Mesodermal cell (in vitro differentiated cells): Measurements from ENCODE around the gene COL9A1.

Experiments
- H3K27ac ChIP-seq: 2 replicates; pipeline ENCODE4 v1.7.0; 2013; ENCODE audit warnings: mild to moderate bottlenecking, low read depth, low read length, moderate library complexity; ENCODE audit not compliant: severe bottlenecking
- H3K36me3 ChIP-seq: 2 replicates; pipeline ENCODE4 v1.7.1; 2013; ENCODE audit warnings: mild to moderate bottlenecking, low read length, moderate library complexity; ENCODE audit not compliant: control insufficient read depth, insufficient read depth
- H3K4me1 ChIP-seq: one replicate; pipeline ENCODE4 v1.7.1; 2013; ENCODE audit warnings: mild to moderate bottlenecking, low read length; ENCODE audit not compliant: insufficient read depth, control insufficient read depth, poor library complexity, severe bottlenecking
- H3K4me3 ChIP-seq: 2 replicates; pipeline ENCODE4 v1.7.0; 2013; ENCODE audit warnings: low read length, control low read depth, mild to moderate bottlenecking; ENCODE audit not compliant: insufficient read depth, poor library complexity, severe bottlenecking; ENCODE audit errors: extremely low read depth
- H3K9me3 ChIP-seq: 2 replicates; pipeline ENCODE4 v1.7.1; 2013; ENCODE audit warnings: mild to moderate bottlenecking, low read length, moderate library complexity; ENCODE audit not compliant: control insufficient read depth
- WGBS, 2 experiments: methylation state at CpG; one replicate each; pipeline ENCODE4 v1.1.5; 2013; ENCODE audit warnings: missing lambda C conversion rate in 2 of 2; ENCODE audit not compliant: insufficient coverage in 2 of 2; 5-methylcytosine and 5-hydroxymethylcytosine counted together

The COL9A1 gene

GRCh38 chr6:70289299-70289698 is 13.6 kb downstream of the COL9A1 start:
- H3K9me3 ChIP-seq: no peaks in the 10 kb centered on the region
- no peak overlapping the region for H3K4me3 ChIP-seq
- H3K36me3 ChIP-seq: no peaks in the 10 kb centered on the region
- no peak overlapping the region for H3K27ac ChIP-seq
- WGBS, 2 experiments: no CpG with 5 or more reads among the region's 2 CpGs
- no peaks in the 10 kb centered on the region for H3K4me1 ChIP-seq

GRCh38 chr6:70286905-70287304 is 16.0 kb downstream of the COL9A1 start:
- H3K9me3 ChIP-seq: no peaks in the 10 kb centered on the region
- H3K27ac ChIP-seq: no peak overlapping the region
- no peak overlapping the region for H3K4me3 ChIP-seq
- 83 to 94% methylated on average over 1 to 2 of the region's 5 CpGs for WGBS, 2 experiments
- no peaks in the 10 kb centered on the region for H3K36me3 ChIP-seq
- H3K4me1 ChIP-seq: peaks cover 4% of the 10 kb centered on the region

- H3K9me3 ChIP-seq: no peaks in the 10 kb centered on the region
- H3K36me3 ChIP-seq: no peaks in the 10 kb centered on the region
- H3K27ac ChIP-seq: no peak overlapping the region
- peaks cover 4% of the 10 kb centered on the region for H3K4me1 ChIP-seq
- WGBS, 2 experiments: 100% methylated on average over 1 of the region's 4 CpGs; no CpG with 5 or more reads in 1 of the 2 experiments
- no peak overlapping the region for H3K4me3 ChIP-seq
Observed at GRCh38 chr6:70285201-70285600, 17.7 kb downstream of the COL9A1 start.

GRCh38 chr6:70282919-70283461 is 19.9 kb downstream of the COL9A1 start:
- no peaks in the 10 kb centered on the region for H3K9me3 ChIP-seq
- WGBS, 2 experiments: 0 to 1% methylated on average over 16 to 19 of the region's 31 CpGs
- H3K4me3 ChIP-seq: peak overlapping the region; percentile 32
- H3K27ac ChIP-seq: no peak overlapping the region
- no peaks in the 10 kb centered on the region for H3K36me3 ChIP-seq
- H3K4me1 ChIP-seq: peaks cover 4% of the 10 kb centered on the region

GRCh38 chr6:70282312-70282918 is 20.5 kb downstream of the COL9A1 start:
- Histone ChIP-seq H3K27ac (no peak overlapping the region), H3K4me3 (peak overlapping the region; percentile 32), H3K36me3 (no peaks in the 10 kb centered on the region), H3K9me3 (no peaks in the 10 kb centered on the region), H3K4me1 (peaks cover 4% of the 10 kb centered on the region)
- WGBS, 2 experiments: 2% methylated on average over 21 to 26 of the region's 39 CpGs

- 65 to 69% methylated on average over 6 of the region's 8 CpGs for WGBS, 2 experiments
- Histone ChIP-seq H3K36me3 (no peaks in the 10 kb centered on the region), H3K4me3 (no peak overlapping the region), H3K4me1 (peaks cover 4% of the 10 kb centered on the region), H3K9me3 (no peaks in the 10 kb centered on the region), H3K27ac (no peak overlapping the region)
Observed at GRCh38 chr6:70281923-70282311, 21.0 kb downstream of the COL9A1 start.

GRCh38 chr6:70280400-70280853 is 22.5 kb downstream of the COL9A1 start:
- Histone ChIP-seq H3K4me1 (peaks cover 4% of the 10 kb centered on the region), H3K27ac (no peak overlapping the region), H3K36me3 (no peaks in the 10 kb centered on the region), H3K4me3 (no peak overlapping the region), H3K9me3 (no peaks in the 10 kb centered on the region)
- WGBS, 2 experiments: 58 to 70% methylated on average over 9 to 10 of the region's 15 CpGs

- H3K9me3 ChIP-seq: no peaks in the 10 kb centered on the region
- H3K4me3 ChIP-seq: no peak overlapping the region
- 73 to 84% methylated on average over 2 of the region's 2 CpGs for WGBS, 2 experiments
- H3K4me1 ChIP-seq: peaks cover 2% of the 10 kb centered on the region
- H3K36me3 ChIP-seq: no peaks in the 10 kb centered on the region
- no peak overlapping the region for H3K27ac ChIP-seq
Observed at GRCh38 chr6:70277470-70277869, 25.4 kb downstream of the COL9A1 start.

- no peak overlapping the region for H3K27ac ChIP-seq
- no peak overlapping the region for H3K4me3 ChIP-seq
- H3K9me3 ChIP-seq: no peaks in the 10 kb centered on the region
- no peaks in the 10 kb centered on the region for H3K36me3 ChIP-seq
- 83 to 93% methylated on average over 1 to 3 of the region's 4 CpGs for WGBS, 2 experiments
- H3K4me1 ChIP-seq: no peaks in the 10 kb centered on the region
Observed at GRCh38 chr6:70274338-70274737, 28.5 kb downstream of the COL9A1 start.

GRCh38 chr6:70272071-70272470 is 30.8 kb downstream of the COL9A1 start:
- Histone ChIP-seq H3K4me1 (no peaks in the 10 kb centered on the region), H3K36me3 (no peaks in the 10 kb centered on the region), H3K9me3 (no peaks in the 10 kb centered on the region), H3K4me3 (no peak overlapping the region), H3K27ac (no peak overlapping the region)
- 86% methylated on average over 1 of the region's 2 CpGs; no CpG with 5 or more reads in 1 of the 2 experiments for WGBS, 2 experiments

GRCh38 chr6:70270287-70271005 is 32.4 kb downstream of the COL9A1 start:
- Histone ChIP-seq H3K4me1 (no peaks in the 10 kb centered on the region), H3K9me3 (no peaks in the 10 kb centered on the region), H3K27ac (no peak overlapping the region), H3K36me3 (no peaks in the 10 kb centered on the region), H3K4me3 (no peak overlapping the region)
- 80 to 83% methylated on average over 6 to 7 of the region's 8 CpGs for WGBS, 2 experiments
